IMR-90 (cell line): ENCODE measurements around the gene P2RX7. TPM values are rescaled to one million over a fixed set of nuclear protein-coding genes. Genes with fewer than 3 reads are reported as not detected.

Source experiments
- ATAC-seq: fragments of 200-7000 bp; cut with Tn5 transposase; 2 replicates; pipeline ENCODE4 v1.9.1; 2020; ENCODE audit warnings: low read depth, mild to moderate bottlenecking, moderate library complexity
- BruUV-seq: library from RNA; stranded (reverse); fragments of 400-500 nt; replicated peaks from 2 replicates; lab custom pipeline; 2021; lab: Mats Ljungman, UMichigan
- CTCF ChIA-PET: fragments of 300-600 bp; formaldehyde crosslinking; extraction: SDS; loops from one replicate; lab custom pipeline; 2021; ENCODE audit warnings: antibody characterized with exemption; lab: Yijun Ruan, JAX
- POLR2A ChIA-PET: fragments of 300-600 bp; sonication (Branson Sonifier 250); formaldehyde crosslinking; loops from one replicate; lab custom pipeline; 2022; ENCODE audit warnings: antibody characterized with exemption; ENCODE audit not compliant: unreplicated experiment; lab: Charles Lee
- DNase-seq: peaks from one replicate; pipeline ENCODE4 v3.0.0; 2013
- H2AFZ ChIP-seq: replicated peaks from 2 replicates; pipeline ENCODE3; 2013; ENCODE audit warnings: low read length, mild to moderate bottlenecking; ENCODE audit not compliant: poor library complexity
- H2AK5ac ChIP-seq: 2 replicates; pipeline ENCODE4 v1.6.1; 2013; ENCODE audit warnings: low read depth, low read length, inconsistent platforms
- H2AK9ac ChIP-seq: replicated peaks from 2 replicates; pipeline ENCODE3; 2013; ENCODE audit warnings: mild to moderate bottlenecking, low read depth, low read length, moderate library complexity; ENCODE audit not compliant: poor library complexity
- H2BK120ac ChIP-seq: 2 replicates; pipeline ENCODE4 v1.6.1; 2013; ENCODE audit warnings: low read depth, low read length, inconsistent platforms
- H2BK15ac ChIP-seq: 3 replicates; pipeline ENCODE4 v1.6.1; 2013; ENCODE audit warnings: low read depth, low read length, inconsistent platforms
- H2BK20ac ChIP-seq: 2 replicates; pipeline ENCODE4 v1.6.1; 2013; ENCODE audit warnings: low read depth, mild to moderate bottlenecking, inconsistent platforms, low read length, moderate library complexity
- H2BK5ac ChIP-seq: 2 replicates; pipeline ENCODE4 v1.6.1; 2013; ENCODE audit warnings: mild to moderate bottlenecking, low read depth, low read length, inconsistent platforms; ENCODE audit not compliant: poor library complexity, severe bottlenecking
- H3K14ac ChIP-seq: replicated peaks from 2 replicates; pipeline ENCODE4 v1.6.1; 2013; ENCODE audit warnings: low read depth, low read length, inconsistent platforms
- H3K18ac ChIP-seq: 2 replicates; pipeline ENCODE4 v1.6.1; 2013; ENCODE audit warnings: low read depth, low read length, control low read depth
- H3K23ac ChIP-seq: 2 replicates; pipeline ENCODE4 v1.6.1; 2013; ENCODE audit warnings: low read depth, low read length, inconsistent platforms
- H3K27ac ChIP-seq: 2 replicates; pipeline ENCODE4 v1.5.1; 2013; ENCODE audit warnings: mild to moderate bottlenecking, control low read depth, low read length; ENCODE audit not compliant: insufficient read depth
- H3K27me3 ChIP-seq: 2 replicates; pipeline ENCODE4 v1.6.1; 2013; ENCODE audit warnings: low read length; ENCODE audit not compliant: control insufficient read depth, insufficient read depth
- H3K36me3 ChIP-seq: 2 replicates; pipeline ENCODE4 v1.6.1; 2013; ENCODE audit warnings: low read length, mixed read lengths; ENCODE audit not compliant: control insufficient read depth, insufficient read depth
- H3K4ac ChIP-seq: 2 replicates; pipeline ENCODE4 v1.6.1; 2013; ENCODE audit warnings: low read depth, low read length, inconsistent platforms
- H3K4me1 ChIP-seq: 2 replicates; pipeline ENCODE4 v1.6.1; 2013; ENCODE audit warnings: low read length, mixed read lengths; ENCODE audit not compliant: control insufficient read depth, insufficient read depth
- H3K4me2 ChIP-seq: 2 replicates; pipeline ENCODE4 v1.6.1; 2013; ENCODE audit warnings: low read depth, mild to moderate bottlenecking, control low read depth, low read length, moderate library complexity
- H3K4me3 ChIP-seq: 2 replicates; pipeline ENCODE4 v1.5.1; 2013; ENCODE audit warnings: low read depth, mild to moderate bottlenecking, control low read depth, low read length, moderate library complexity; ENCODE audit not compliant: insufficient read depth
- H3K56ac ChIP-seq: 2 replicates; pipeline ENCODE4 v1.6.1; 2013; ENCODE audit warnings: low read length, inconsistent platforms; ENCODE audit not compliant: insufficient read depth; ENCODE audit errors: extremely low read depth
- H3K79me1 ChIP-seq, 2 experiments: 2 replicates each; pipeline ENCODE4 v1.6.1; 2013; ENCODE audit warnings: low read length in 2 of 2, inconsistent platforms in 1 of 2, low read depth in 1 of 2
- H3K9ac ChIP-seq: 2 replicates; pipeline ENCODE4 v1.6.1; 2013; ENCODE audit warnings: low read depth, low read length, control low read depth
- H3K9me1 ChIP-seq: 2 replicates; pipeline ENCODE4 v1.6.1; 2013; ENCODE audit warnings: low read length, inconsistent platforms; ENCODE audit not compliant: insufficient read depth
- H3K9me3 ChIP-seq: 2 replicates; pipeline ENCODE4 v1.6.1; 2013; ENCODE audit warnings: low read length; ENCODE audit not compliant: control insufficient read depth, insufficient read depth
- H4K20me1 ChIP-seq: 2 replicates; pipeline ENCODE4 v1.6.1; 2013; ENCODE audit warnings: low read length, inconsistent platforms; ENCODE audit not compliant: insufficient read depth
- H4K5ac ChIP-seq: 2 replicates; pipeline ENCODE4 v1.6.1; 2013; ENCODE audit warnings: mild to moderate bottlenecking, low read depth, low read length, control low read depth
- H4K8ac ChIP-seq, 2 experiments: 2 replicates each; pipeline ENCODE4 v1.6.1; 2013; ENCODE audit warnings: low read depth in 2 of 2, low read length in 2 of 2, control low read depth in 1 of 2, inconsistent platforms in 1 of 2
- H4K91ac ChIP-seq: 2 replicates; pipeline ENCODE4 v1.6.1; 2013; ENCODE audit warnings: low read depth, low read length, inconsistent platforms; ENCODE audit not compliant: insufficient read depth
- MAFK ChIP-seq: IDR thresholded peaks from 2 replicates; pipeline ENCODE4 v1.6.1; 2012; ENCODE audit warnings: low read depth, low read length, improper control_type of control experiment
- MAZ ChIP-seq: IDR thresholded peaks from 2 replicates; pipeline ENCODE4 v1.6.1; 2012; ENCODE audit warnings: low read depth, mild to moderate bottlenecking, low read length, improper control_type of control experiment, moderate library complexity, borderline replicate concordance
- NFE2L2 ChIP-seq: fragments of 150-350 bp; IDR thresholded peaks from 2 replicates; pipeline ENCODE4 v1.6.1; 2016; ENCODE audit warnings: low read depth, mild to moderate bottlenecking, low read length
- POLR2A ChIP-seq: IDR thresholded peaks from 2 replicates; pipeline ENCODE4 v1.6.1; 2012; ENCODE audit warnings: mild to moderate bottlenecking, low read depth, low read length
- RCOR1 ChIP-seq: IDR thresholded peaks from 2 replicates; pipeline ENCODE4 v1.6.1; 2012; ENCODE audit warnings: mild to moderate bottlenecking, low read length, improper control_type of control experiment; ENCODE audit not compliant: insufficient replicate concordance
- SMC3 ChIP-seq: fragments of 150-350 bp; IDR thresholded peaks from 2 replicates; pipeline ENCODE4 v1.6.1; 2016; ENCODE audit warnings: low read depth, mild to moderate bottlenecking, antibody characterized with exemption, low read length, moderate library complexity
- WGBS, 2 experiments: methylation state at CpG; one replicate each; pipeline versions ENCODE4 v1.1.5 to v1.1.7; 2013; ENCODE audit warnings: missing lambda C conversion rate in 2 of 2; ENCODE audit not compliant: insufficient read length in 1 of 2; ENCODE audit errors: extremely low coverage in 2 of 2; 5-methylcytosine and 5-hydroxymethylcytosine counted together
- dilution Hi-C: fragments of 300-500 bp; cut with HindIII; formaldehyde crosslinking; loops from one replicate; pipeline ENCODE4 v1.14.3; 2018; ENCODE audit warnings: low sequenced_read_pairs; ENCODE audit not compliant: unreplicated experiment
- in situ Hi-C: fragments of 300-500 bp; cut with MboI; formaldehyde crosslinking; loops from 3 replicates; pipeline ENCODE4 v1.14.3; 2019; ENCODE audit warnings: low sequenced_read_pairs, inconsistent platforms, mixed read lengths
- intact Hi-C: fragments of 100-400 bp; cut with micrococcal nuclease; formaldehyde crosslinking; loops from 2 replicates; pipeline ENCODE4 v1.10.0; 2022
- polyA plus RNA-seq, 3 experiments: library from polyadenylated mRNA; depleted of rRNA; stranded (reverse); fragments of >200 nt; gene quantifications; 2 replicates each; pipeline ENCODE4 v1.2.3, GENCODE V29; 2012; ENCODE audit warnings: low replicate concordance in 1 of 3
- total RNA-seq: library from RNA; depleted of rRNA; stranded (reverse); fragments of >200 nt; gene quantifications from 2 replicates; pipeline ENCODE4 v1.2.3, GENCODE V29; 2012
- TF ChIP-seq, protein P1 (sequence below): conservative IDR thresholded peaks from 2 replicates; pipeline ENCODE4 v1.5.1; 2012; ENCODE audit warnings: mild to moderate bottlenecking, low read depth, low read length, improper control_type of control experiment

Gene P2RX7
- total and polyA plus RNA-seq, 2 of the 4 experiments (the other 2 are of a cell fraction): 0.07 to 0.18 TPM

DNA sequence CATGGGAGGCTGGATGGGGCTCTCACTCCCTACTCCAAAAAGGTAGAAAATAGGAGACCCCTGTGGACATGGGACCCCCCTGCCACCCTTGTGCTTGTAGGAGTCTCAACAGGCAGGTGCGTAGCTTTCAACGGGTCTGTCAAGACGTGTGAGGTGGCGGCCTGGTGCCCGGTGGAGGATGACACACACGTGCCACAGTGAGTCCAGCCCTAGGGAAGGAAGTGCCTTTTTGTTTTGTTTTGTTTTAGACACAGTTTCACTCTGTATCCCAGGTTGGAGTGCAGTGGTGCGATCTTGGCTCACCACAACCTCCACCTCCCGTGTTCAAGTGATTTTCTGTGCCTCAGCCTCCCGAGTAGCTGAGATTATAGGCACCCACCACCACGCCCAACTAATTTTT is 90.2 kb downstream of the P2RX7 start:
- no peak overlapping the region for H3K9ac ChIP-seq
- no peak overlapping the region for H2AK9ac ChIP-seq
- CTCF ChIA-PET: no interaction called here
- in situ Hi-C loops: no loop called here
- no peaks in the 10 kb centered on the region for H3K79me1 ChIP-seq
- H3K27me3 ChIP-seq: no peaks in the 10 kb centered on the region
- no peak overlapping the region for H3K56ac ChIP-seq
- no peak overlapping the region for H3K4me2 ChIP-seq
- H3K4me1 ChIP-seq: no peaks in the 10 kb centered on the region
- H3K14ac ChIP-seq: no peak overlapping the region
- H2AK5ac ChIP-seq: no peak overlapping the region
- no peak overlapping the region for H2AFZ ChIP-seq
- no peak overlapping the region for H4K5ac ChIP-seq
- no peaks in the 10 kb centered on the region for H3K9me3 ChIP-seq
- H3K36me3 ChIP-seq: peaks cover 2% of the 10 kb centered on the region; the same call in 1 of the 2 replicates
- ATAC-seq (no peak), DNase-seq (no peak)
- no peak overlapping the region for H2BK15ac ChIP-seq
- H3K4ac ChIP-seq: no peak overlapping the region
- no TSS peak for BruUV-seq
- intact Hi-C loops: no loop called here
- TF ChIP-seq NFE2L2 (no peak), POLR2A (no peak), MAZ (no peak), RCOR1 (no peak), MAFK (no peak), SMC3 (no peak)
- TF ChIP-seq, protein P1, sequence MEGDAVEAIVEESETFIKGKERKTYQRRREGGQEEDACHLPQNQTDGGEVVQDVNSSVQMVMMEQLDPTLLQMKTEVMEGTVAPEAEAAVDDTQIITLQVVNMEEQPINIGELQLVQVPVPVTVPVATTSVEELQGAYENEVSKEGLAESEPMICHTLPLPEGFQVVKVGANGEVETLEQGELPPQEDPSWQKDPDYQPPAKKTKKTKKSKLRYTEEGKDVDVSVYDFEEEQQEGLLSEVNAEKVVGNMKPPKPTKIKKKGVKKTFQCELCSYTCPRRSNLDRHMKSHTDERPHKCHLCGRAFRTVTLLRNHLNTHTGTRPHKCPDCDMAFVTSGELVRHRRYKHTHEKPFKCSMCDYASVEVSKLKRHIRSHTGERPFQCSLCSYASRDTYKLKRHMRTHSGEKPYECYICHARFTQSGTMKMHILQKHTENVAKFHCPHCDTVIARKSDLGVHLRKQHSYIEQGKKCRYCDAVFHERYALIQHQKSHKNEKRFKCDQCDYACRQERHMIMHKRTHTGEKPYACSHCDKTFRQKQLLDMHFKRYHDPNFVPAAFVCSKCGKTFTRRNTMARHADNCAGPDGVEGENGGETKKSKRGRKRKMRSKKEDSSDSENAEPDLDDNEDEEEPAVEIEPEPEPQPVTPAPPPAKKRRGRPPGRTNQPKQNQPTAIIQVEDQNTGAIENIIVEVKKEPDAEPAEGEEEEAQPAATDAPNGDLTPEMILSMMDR: no peak
- no CpG with 5 or more reads among the region's 10 CpGs for WGBS, 2 experiments
- no peak overlapping the region for H3K23ac ChIP-seq
- no peak overlapping the region for H2BK5ac ChIP-seq
- H4K8ac ChIP-seq: no peak overlapping the region
- H4K91ac ChIP-seq: no peak overlapping the region
- POLR2A ChIA-PET: no interaction called here
- H3K9me1 ChIP-seq: 0 out of 2 replicates have a peak, but pooled peaks cover 3% of the 10 kb centered on the region
- H2BK20ac ChIP-seq: no peak overlapping the region
- H2BK120ac ChIP-seq: no peak overlapping the region
- dilution Hi-C loops: no loop called here
- no peak overlapping the region for H3K27ac ChIP-seq
- no peak overlapping the region for H3K4me3 ChIP-seq
- no peak overlapping the region for H3K18ac ChIP-seq
- H4K20me1 ChIP-seq: no peaks in the 10 kb centered on the region
